Measurements from ENCODE around the gene MIOX.

DNA sequence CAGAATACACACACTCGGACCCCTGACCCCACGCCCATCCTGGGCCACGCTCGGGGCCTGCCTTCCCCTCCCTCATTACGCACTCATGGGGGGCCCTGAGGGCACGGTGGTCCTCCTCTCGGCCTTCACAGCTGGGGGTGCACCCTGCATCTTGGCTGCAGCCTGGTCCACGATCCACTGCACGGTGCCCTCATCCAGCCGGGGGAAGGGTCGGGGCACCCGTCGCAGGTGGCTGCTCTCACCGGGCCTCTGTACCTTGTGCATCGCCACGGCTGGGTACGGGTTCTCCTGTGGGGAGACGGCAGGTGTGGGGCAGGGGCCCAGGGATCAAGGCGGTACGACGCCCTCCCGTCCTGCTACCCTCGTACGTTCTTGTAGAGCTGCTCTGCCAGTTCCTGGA is 22.2 kb upstream of the MIOX start:
- TF ChIP-seq, protein P1, sequence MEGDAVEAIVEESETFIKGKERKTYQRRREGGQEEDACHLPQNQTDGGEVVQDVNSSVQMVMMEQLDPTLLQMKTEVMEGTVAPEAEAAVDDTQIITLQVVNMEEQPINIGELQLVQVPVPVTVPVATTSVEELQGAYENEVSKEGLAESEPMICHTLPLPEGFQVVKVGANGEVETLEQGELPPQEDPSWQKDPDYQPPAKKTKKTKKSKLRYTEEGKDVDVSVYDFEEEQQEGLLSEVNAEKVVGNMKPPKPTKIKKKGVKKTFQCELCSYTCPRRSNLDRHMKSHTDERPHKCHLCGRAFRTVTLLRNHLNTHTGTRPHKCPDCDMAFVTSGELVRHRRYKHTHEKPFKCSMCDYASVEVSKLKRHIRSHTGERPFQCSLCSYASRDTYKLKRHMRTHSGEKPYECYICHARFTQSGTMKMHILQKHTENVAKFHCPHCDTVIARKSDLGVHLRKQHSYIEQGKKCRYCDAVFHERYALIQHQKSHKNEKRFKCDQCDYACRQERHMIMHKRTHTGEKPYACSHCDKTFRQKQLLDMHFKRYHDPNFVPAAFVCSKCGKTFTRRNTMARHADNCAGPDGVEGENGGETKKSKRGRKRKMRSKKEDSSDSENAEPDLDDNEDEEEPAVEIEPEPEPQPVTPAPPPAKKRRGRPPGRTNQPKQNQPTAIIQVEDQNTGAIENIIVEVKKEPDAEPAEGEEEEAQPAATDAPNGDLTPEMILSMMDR (IDR thresholded peaks at IDR 0.05; ENCODE audit: extremely low read depth in 1 of 2, insufficient read depth in 1 of 2, low read depth in 1 of 2, low read length in 2 of 2) = no peak
- no peak for TF ChIP-seq EZH2 (IDR thresholded peaks at IDR 0.05; ENCODE audit: borderline replicate concordance, low read depth, low read length, severe bottlenecking)
- TF ChIP-seq POLR2AphosphoS5 (IDR thresholded peaks at IDR 0.05; ENCODE audit: insufficient read depth, low read depth, low read length) = no peak
- no peak for TF ChIP-seq POLR2A (IDR thresholded peaks at IDR 0.05; ENCODE audit: low read depth, low read length)
- TF ChIP-seq, protein P2, sequence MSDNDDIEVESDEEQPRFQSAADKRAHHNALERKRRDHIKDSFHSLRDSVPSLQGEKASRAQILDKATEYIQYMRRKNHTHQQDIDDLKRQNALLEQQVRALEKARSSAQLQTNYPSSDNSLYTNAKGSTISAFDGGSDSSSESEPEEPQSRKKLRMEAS (IDR thresholded peaks at IDR 0.05; ENCODE audit: insufficient read depth, insufficient read length) = no peak
- TF ChIP-seq MYC (IDR thresholded peaks at IDR 0.05; ENCODE audit: low read depth, low read length) = no peak
